Liver (tissue), 3 donors: Measurements from ENCODE around the gene ACAT2.
"Not testable (repeated sequence)": the region's sequence is repeated elsewhere in the genome, so short reads cannot be mapped to it uniquely, and the experiment has no call there.

ENCODE experiments used
- ATF3 ChIP-seq: IDR thresholded peaks from 2 replicates; pipeline ENCODE4 v1.6.1; 2016; ENCODE audit warnings: antibody characterized with exemption
- CTCF ChIP-seq: fragments of 150-350 bp; IDR thresholded peaks from 2 replicates; pipeline ENCODE4 v1.5.1; 2017; ENCODE audit warnings: improper control_type of control experiment, low read depth, low read length; ENCODE audit not compliant: missing input control
- FOXA1 ChIP-seq: IDR thresholded peaks from 2 replicates; pipeline ENCODE4 v1.6.1; 2016; ENCODE audit warnings: antibody characterized with exemption
- GABPA ChIP-seq, 2 donors: IDR thresholded peaks in 1 of 2; conservative IDR thresholded peaks in 1 of 2; 2 replicates each; pipeline ENCODE4 v1.6.1; 2016; ENCODE audit warnings: antibody characterized with exemption in 2 of 2, mild to moderate bottlenecking in 1 of 2, moderate library complexity in 1 of 2
- HNF4G ChIP-seq: IDR thresholded peaks from 2 replicates; pipeline ENCODE4 v1.6.1; 2016; ENCODE audit warnings: antibody characterized with exemption
- JUND ChIP-seq, 2 donors: IDR thresholded peaks; 2 replicates each; pipeline ENCODE4 v1.6.1; 2016; ENCODE audit warnings: antibody characterized with exemption in 2 of 2
- MAX ChIP-seq: IDR thresholded peaks from 2 replicates; pipeline ENCODE4 v1.6.1; 2016; ENCODE audit warnings: antibody characterized with exemption
- NR2F2 ChIP-seq: IDR thresholded peaks from 2 replicates; pipeline ENCODE4 v1.6.1; 2016; ENCODE audit warnings: antibody characterized with exemption
- RAD21 ChIP-seq, 2 donors: IDR thresholded peaks; 2 replicates each; pipeline ENCODE4 v1.6.1; 2016; ENCODE audit warnings: antibody characterized with exemption in 2 of 2, mild to moderate bottlenecking in 2 of 2
- REST ChIP-seq: IDR thresholded peaks from 2 replicates; pipeline ENCODE4 v1.6.1; 2016; ENCODE audit warnings: antibody characterized with exemption, mild to moderate bottlenecking
- SP1 ChIP-seq: IDR thresholded peaks from 2 replicates; pipeline ENCODE4 v1.6.1; 2018; ENCODE audit warnings: antibody characterized with exemption, mild to moderate bottlenecking
- TAF1 ChIP-seq: conservative IDR thresholded peaks from 2 replicates; pipeline ENCODE4 v1.6.1; 2016; ENCODE audit warnings: antibody characterized with exemption, mild to moderate bottlenecking
- YY1 ChIP-seq: IDR thresholded peaks from 2 replicates; pipeline ENCODE4 v1.6.1; 2016; ENCODE audit warnings: antibody characterized with exemption, mild to moderate bottlenecking
- donor health status: healthy.
- donor health status: healthy.

- TF ChIP-seq CTCF; SP1; REST; ATF3; MAX; TAF1; HNF4G; GABPA (IDR thresholded peaks at IDR 0.05 in 1 of 2, conservative IDR thresholded peaks at IDR 0.05 in 1 of 2); FOXA1; JUND (IDR thresholded peaks at IDR 0.05); RAD21 (IDR thresholded peaks at IDR 0.05); YY1; NR2F2: not testable (repeated sequence)
Observed at GRCh38 chr6:159712389-159712788, 49.5 kb upstream of the ACAT2 start.
